Body of pancreas (tissue), 4 donors: ENCODE data around the gene ADCY2.

Experiments
- CTCF ChIP-seq, 7 experiments: fragments of 450-650 bp in 4 of 7; fragments of 200-600 bp in 3 of 7; sonication (generic) in 3 of 7; IDR thresholded peaks; one replicate each; pipeline ENCODE4 v1.5.1; 2016 to 2019; ENCODE audit warnings: antibody characterized with exemption in 7 of 7
- POLR2A ChIP-seq, 3 donors: fragments of 450-650 bp; IDR thresholded peaks; one replicate each; pipeline ENCODE4 v1.6.1; 2016; ENCODE audit warnings: antibody characterized with exemption in 3 of 3, mild to moderate bottlenecking in 2 of 3

GRCh38 chr5:7565559-7565958 is 169.6 kb downstream of the ADCY2 start:
- TF ChIP-seq CTCF (IDR thresholded peaks at IDR 0.05) (no peak), POLR2A (IDR thresholded peaks at IDR 0.05) (no peak)
